Mesothelial cell of epicardium (in vitro differentiated cells): ENCODE data around the gene CDH13. TPM values are rescaled to one million over a fixed set of nuclear protein-coding genes. Genes with fewer than 3 reads are reported as not detected.

ENCODE experiments used
- DNase-seq, 2 experiments: peaks; one replicate each; pipeline ENCODE4 v3.0.0; 2021; ENCODE audit warnings: low spot score in 2 of 2; ENCODE audit not compliant: unreplicated experiment in 2 of 2
- H3K27ac Mint-ChIP-seq: 2 replicates; pipeline ENCODE4 v1.8.0; 2021; ENCODE audit warnings: mixed read lengths
- H3K27me3 Mint-ChIP-seq: 2 replicates; pipeline ENCODE4 v1.8.0; 2021; ENCODE audit warnings: low read depth, mixed read lengths
- H3K36me3 Mint-ChIP-seq: 2 replicates; pipeline ENCODE4 v1.8.0; 2021; ENCODE audit warnings: mixed read lengths
- H3K4me1 Mint-ChIP-seq: 2 replicates; pipeline ENCODE4 v1.8.0; 2021; ENCODE audit warnings: mixed read lengths
- H3K4me3 Mint-ChIP-seq: 2 replicates; pipeline ENCODE4 v1.8.0; 2021; ENCODE audit warnings: mild to moderate bottlenecking, moderate library complexity, mixed read lengths
- H3K9me3 Mint-ChIP-seq: 2 replicates; pipeline ENCODE4 v1.8.0; 2021; ENCODE audit warnings: mixed read lengths
- CTCF ChIP-seq: fragments of 200-600 bp; sonication (generic); IDR thresholded peaks from one replicate; pipeline ENCODE4 v1.5.0; 2021; ENCODE audit warnings: antibody characterized with exemption; ENCODE audit not compliant: unreplicated experiment
- total RNA-seq: library from RNA; stranded (reverse); gene quantifications from 3 replicates; pipeline ENCODE4 v1.2.1, GENCODE V29; 2021

Gene CDH13
- total RNA-seq, 1 donor from 2014 or later = 0.80 TPM

- H3K27me3 Mint-ChIP-seq = no peaks in the 10 kb centered on the region
- no peaks in the 10 kb centered on the region for H3K9me3 Mint-ChIP-seq
- no peak overlapping the region for H3K27ac Mint-ChIP-seq
- H3K36me3 Mint-ChIP-seq = no peaks in the 10 kb centered on the region
- no peak for TF ChIP-seq CTCF
- H3K4me3 Mint-ChIP-seq = no peak overlapping the region
- H3K4me1 Mint-ChIP-seq = peaks cover 8% of the 10 kb centered on the region
- DNase-seq = no peak
Measured at GRCh38 chr16:82638095-82638798, 11.5 kb downstream of the CDH13 start.

- Mint-ChIP-seq H3K27ac (no peak overlapping the region), H3K27me3 (no peaks in the 10 kb centered on the region), H3K9me3 (no peaks in the 10 kb centered on the region), H3K4me1 (peaks cover 1% of the 10 kb centered on the region), H3K36me3 (no peaks in the 10 kb centered on the region), H3K4me3 (no peak overlapping the region)
- no peak for DNase-seq
- TF ChIP-seq CTCF = no peak
Measured at GRCh38 chr16:82639263-82639662, 12.5 kb downstream of the CDH13 start.

- Mint-ChIP-seq H3K4me1 (no peaks in the 10 kb centered on the region), H3K36me3 (no peaks in the 10 kb centered on the region), H3K27ac (no peak overlapping the region), H3K27me3 (no peaks in the 10 kb centered on the region), H3K4me3 (no peak overlapping the region), H3K9me3 (no peaks in the 10 kb centered on the region)
- peak; percentile 33 to 70 for DNase-seq
- peak; percentile 87 for TF ChIP-seq CTCF
Measured at GRCh38 chr16:82639666-82640336, 13.0 kb downstream of the CDH13 start.

GRCh38 chr16:82641336-82641984 lies 14.7 kb downstream of the CDH13 start:
- Mint-ChIP-seq H3K4me1 (peaks cover 6% of the 10 kb centered on the region), H3K36me3 (no peaks in the 10 kb centered on the region), H3K4me3 (no peak overlapping the region), H3K9me3 (no peaks in the 10 kb centered on the region), H3K27ac (no peak overlapping the region), H3K27me3 (no peaks in the 10 kb centered on the region)
- no peak for DNase-seq
- no peak for TF ChIP-seq CTCF

GRCh38 chr16:82643136-82643535 lies 16.4 kb downstream of the CDH13 start:
- no peak overlapping the region for H3K27ac Mint-ChIP-seq
- no peak for DNase-seq
- no peaks in the 10 kb centered on the region for H3K36me3 Mint-ChIP-seq
- no peak for TF ChIP-seq CTCF
- no peaks in the 10 kb centered on the region for H3K27me3 Mint-ChIP-seq
- H3K4me1 Mint-ChIP-seq = peaks cover 6% of the 10 kb centered on the region
- no peaks in the 10 kb centered on the region for H3K9me3 Mint-ChIP-seq
- H3K4me3 Mint-ChIP-seq = no peak overlapping the region
